Astrocyte of the spinal cord (primary cell): ENCODE results near the gene BTN3A1.
"Not testable (repeated sequence)": the region's sequence is repeated elsewhere in the genome, so short reads cannot be mapped to it uniquely, and the experiment has no call there.

Experiments
- DNase-seq: peaks from one replicate; pipeline ENCODE4 v3.0.0; 2011; ENCODE audit warnings: low read depth, low spot score
- H3K4me3 ChIP-seq: 2 replicates; pipeline ENCODE4 v1.5.1; 2011; ENCODE audit warnings: low read depth, mild to moderate bottlenecking, low read length, moderate library complexity
- in situ Hi-C: cut with HindIII; loops from 2 replicates; pipeline ENCODE4 v1.10.0; 2017; ENCODE audit warnings: low sequenced_read_pairs
- TF ChIP-seq, protein P1 (sequence below): IDR thresholded peaks from 2 replicates; pipeline ENCODE4 v1.5.1; 2012; ENCODE audit warnings: low read depth, mild to moderate bottlenecking, low read length, inconsistent platforms

The BTN3A1 gene

DNA sequence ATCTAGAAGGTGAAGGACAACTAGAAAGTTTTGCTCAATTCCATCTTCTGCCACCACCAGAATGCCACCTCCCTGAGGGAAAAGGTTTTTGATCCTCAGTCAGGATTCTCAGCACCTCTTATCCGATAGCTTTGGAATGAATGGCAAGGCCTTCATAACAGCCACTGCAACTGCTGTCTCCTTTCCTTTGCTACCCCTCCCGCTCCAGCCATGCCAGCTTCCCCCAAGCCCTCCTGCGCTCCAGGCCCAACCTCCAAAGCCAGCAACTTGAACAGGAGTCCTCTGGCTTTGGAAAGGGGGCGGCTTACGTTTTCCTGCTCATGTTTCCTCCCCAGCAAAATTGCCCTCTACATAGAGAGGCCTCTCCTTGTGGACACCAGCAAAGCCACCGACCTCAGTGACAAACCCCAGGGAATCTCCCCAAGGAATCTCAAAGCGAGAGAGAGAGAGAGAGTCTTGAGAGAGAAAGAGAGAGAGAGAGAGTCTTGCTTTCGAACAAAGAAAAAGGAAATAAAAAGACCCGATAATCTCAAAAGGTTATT, 55.3 kb downstream of the BTN3A1 start:
- DNase-seq: no peak
- in situ Hi-C loops: no loop called here
- TF ChIP-seq, protein P1, sequence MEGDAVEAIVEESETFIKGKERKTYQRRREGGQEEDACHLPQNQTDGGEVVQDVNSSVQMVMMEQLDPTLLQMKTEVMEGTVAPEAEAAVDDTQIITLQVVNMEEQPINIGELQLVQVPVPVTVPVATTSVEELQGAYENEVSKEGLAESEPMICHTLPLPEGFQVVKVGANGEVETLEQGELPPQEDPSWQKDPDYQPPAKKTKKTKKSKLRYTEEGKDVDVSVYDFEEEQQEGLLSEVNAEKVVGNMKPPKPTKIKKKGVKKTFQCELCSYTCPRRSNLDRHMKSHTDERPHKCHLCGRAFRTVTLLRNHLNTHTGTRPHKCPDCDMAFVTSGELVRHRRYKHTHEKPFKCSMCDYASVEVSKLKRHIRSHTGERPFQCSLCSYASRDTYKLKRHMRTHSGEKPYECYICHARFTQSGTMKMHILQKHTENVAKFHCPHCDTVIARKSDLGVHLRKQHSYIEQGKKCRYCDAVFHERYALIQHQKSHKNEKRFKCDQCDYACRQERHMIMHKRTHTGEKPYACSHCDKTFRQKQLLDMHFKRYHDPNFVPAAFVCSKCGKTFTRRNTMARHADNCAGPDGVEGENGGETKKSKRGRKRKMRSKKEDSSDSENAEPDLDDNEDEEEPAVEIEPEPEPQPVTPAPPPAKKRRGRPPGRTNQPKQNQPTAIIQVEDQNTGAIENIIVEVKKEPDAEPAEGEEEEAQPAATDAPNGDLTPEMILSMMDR: no peak
- H3K4me3 ChIP-seq: peak overlapping the region; percentile 98

DNA sequence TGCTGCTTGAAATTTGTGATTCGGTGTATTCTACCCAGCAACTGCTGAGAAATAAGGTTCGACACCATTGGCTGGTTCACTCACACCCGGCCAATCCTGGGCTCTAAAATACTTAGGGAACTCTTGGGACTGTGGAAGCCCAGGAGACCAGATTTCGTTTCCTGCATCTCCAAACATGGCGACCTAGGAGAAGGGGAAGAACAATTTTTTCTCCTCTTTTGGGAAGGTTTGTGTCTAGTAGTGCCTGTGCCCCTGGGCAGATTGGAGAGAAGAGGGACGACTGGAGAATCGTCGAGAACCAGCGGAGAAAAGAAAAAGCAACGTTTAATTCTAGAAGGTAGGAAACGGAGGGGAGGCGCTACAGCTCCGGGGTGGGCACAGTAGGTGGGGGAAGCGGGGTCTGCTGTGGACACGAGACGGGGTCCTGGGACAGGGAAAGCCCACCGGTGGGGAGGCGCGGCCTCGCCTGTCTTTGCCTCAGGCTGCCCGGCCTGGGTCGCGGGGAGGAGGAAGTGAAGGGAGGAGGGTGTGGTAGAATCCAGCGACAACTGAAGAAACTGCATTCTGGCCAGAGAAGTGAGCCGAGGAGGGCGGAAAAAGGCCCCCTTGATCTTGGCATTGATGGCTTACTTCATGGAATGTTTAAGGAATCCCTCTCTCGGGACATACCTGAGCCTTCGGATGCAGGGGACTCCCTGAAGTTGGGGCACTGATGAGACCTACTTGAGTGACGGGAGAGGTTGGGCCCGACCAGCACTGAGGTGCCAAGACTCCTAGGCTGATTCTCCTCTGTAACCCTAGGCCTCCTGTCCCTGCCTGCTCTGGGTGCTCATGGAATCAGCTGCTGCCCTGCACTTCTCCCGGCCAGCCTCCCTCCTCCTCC, 56.0 kb downstream of the BTN3A1 start, which contains the start of gene BTN2A1:
BTN2A1 (plus strand) TSS at position 150 of the 883 bp plus-strand sequence; CDS start at position 832, 682 bp downstream.
- peak; percentile 94 for DNase-seq
- H3K4me3 ChIP-seq: peak within 1 kb of the TSS; percentile 98
- in situ Hi-C loops: no loop called here
- TF ChIP-seq, protein P1: no peak

DNA sequence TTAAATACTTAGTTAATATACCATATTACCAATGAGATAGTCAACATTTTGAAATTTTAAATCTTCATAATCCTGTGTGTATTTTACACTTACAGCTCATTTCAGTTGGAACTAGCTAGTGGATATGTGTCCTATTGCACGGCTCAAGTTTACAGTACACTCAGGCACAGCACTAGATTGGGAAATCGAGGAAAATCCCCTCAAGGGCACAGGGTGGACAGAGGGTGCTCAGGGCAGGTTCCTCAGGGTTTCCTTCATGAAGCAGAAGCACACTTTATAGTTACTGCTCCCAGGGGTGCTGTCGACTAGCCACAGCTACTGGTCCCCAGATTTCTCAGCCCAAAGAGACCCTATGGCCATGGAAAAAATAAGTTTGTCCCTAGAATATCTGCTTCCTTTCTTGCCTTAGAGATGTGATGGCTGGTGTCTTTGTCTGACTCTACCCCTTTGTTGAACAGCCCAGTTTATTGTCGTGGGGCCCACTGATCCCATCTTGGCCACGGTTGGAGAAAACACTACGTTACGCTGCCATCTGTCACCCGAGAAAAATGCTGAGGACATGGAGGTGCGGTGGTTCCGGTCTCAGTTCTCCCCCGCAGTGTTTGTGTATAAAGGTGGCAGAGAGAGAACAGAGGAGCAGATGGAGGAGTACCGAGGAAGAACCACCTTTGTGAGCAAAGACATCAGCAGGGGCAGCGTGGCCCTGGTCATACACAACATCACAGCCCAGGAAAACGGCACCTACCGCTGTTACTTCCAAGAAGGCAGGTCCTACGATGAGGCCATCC, 57.1 kb downstream of the BTN3A1 start:
- no peak for DNase-seq
- TF ChIP-seq, protein P1: no peak
- in situ Hi-C loops: no loop called here
- H3K4me3 ChIP-seq: peak overlapping the region; percentile 98

DNA sequence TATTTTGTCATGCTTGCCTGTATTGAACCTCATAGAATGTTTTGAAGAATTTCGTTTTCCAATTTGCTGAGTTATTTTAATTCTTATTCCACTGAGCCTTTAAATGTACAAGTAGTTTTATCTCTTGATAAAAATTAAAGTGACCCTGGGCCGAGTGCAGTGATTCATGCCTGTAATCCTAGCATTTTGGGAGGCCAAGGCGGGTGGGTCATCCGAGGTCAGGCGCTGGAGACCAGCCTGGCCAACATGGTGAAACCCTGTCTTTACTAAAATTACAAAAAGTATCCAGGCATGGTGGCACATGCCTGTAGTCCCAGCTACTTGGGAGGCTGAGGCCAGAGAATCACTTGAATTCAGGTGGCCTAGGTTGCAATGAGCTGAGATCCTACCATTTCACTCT, 59.3 kb downstream of the BTN3A1 start:
- H3K4me3 ChIP-seq, DNase-seq, in situ Hi-C loops: not testable (repeated sequence)

DNA sequence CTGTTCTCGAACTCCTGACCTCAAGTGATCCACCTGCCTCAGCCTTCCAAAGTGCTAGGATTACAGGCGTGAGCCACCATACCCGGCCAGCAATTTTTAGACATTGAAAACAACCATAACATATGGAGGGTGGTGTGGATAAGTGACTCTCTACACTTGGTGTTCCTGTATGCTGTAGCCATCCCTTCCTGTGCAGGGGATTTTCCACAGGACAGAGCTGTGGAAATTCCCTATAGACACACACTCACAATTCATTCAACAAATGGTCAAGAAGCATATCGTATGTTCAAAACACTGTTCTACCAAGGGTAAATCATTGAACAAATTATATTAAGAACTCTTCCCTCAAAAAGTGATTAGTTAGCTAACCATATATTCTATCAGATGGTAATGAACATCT, 61.9 kb downstream of the BTN3A1 start:
- in situ Hi-C loops: no loop called here
- TF ChIP-seq, protein P1: no peak
- DNase-seq: no peak
- no peak overlapping the region for H3K4me3 ChIP-seq

GRCh38 chr6:26464416-26465131, 62.5 kb downstream of the BTN3A1 start:
- no peak for DNase-seq
- in situ Hi-C loops: no loop called here
- TF ChIP-seq, protein P1: no peak
- no peak overlapping the region for H3K4me3 ChIP-seq
